NCI-H1092 (cell line): ENCODE measurements around the gene TTC33.
A peak's percentile ranks its signal among the peaks of the same experiment; 100 is the strongest.
"Not testable (repeated sequence)": the region's sequence is repeated elsewhere in the genome, so short reads cannot be mapped to it uniquely, and the experiment has no call there.

ENCODE experiments used
- DNase-seq: peaks from one replicate; lab custom pipeline; 2025; lab: John Stamatoyannopoulos, UW

The TTC33 gene, protein sequence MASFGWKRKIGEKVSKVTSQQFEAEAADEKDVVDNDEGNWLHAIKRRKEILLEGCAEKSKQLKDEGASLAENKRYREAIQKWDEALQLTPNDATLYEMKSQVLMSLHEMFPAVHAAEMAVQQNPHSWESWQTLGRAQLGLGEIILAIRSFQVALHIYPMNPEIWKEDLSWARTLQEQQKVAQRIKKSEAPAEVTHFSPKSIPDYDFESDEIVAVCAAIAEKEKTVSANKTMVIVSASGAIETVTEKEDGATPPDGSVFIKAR

DNA sequence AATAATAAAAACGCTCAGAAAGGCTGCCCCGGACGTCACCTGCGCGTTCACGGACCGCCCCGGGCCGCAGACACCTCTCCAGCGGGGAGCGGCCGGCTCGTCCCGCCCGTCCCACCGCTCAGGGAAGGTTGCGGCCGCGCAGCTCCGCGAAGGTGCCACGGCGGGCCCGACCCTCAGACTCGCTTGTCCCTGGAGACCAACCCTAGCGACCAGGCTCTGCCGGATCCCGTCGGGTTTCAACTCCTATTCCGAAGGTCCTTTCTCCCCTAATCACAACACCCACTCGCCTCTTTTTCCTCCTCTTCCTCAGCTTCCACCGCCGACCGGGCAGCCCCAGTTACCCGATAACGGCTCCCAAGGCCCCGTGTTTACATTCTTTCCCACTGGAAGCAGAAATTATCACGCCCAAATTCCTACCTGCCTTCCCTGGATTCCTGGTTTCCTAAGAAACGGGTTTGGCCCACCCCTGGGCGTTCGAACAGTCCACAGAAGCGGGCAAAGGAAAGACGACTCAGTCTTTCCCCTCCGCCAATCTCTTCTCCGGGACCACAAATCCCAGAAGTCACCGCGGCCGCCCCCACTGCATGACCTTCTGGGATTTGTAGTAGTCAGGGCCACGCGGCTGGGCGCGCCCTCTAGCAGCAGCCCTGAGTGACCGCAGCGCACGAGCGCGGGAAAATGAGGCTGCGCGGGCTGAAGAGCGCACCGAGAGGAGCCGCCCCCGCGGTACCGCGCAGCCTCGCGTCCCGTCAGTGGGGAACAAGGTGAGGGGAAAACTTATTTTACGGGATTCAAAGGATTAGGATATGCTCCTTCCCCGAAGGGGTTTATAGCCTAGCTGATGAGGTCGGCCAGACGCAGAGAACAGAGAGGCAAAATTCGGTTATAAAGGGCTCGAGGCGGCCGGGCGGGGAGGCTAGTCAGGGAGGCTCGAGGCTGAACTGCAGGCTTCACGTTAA is at the start of gene TTC33:
Gene TTC33, minus strand, starts transcription at position 555 of the 959 bp plus-strand sequence. CDS start 8,943 bp downstream, outside the sequence.
- peak; percentile 89 for DNase-seq

DNA sequence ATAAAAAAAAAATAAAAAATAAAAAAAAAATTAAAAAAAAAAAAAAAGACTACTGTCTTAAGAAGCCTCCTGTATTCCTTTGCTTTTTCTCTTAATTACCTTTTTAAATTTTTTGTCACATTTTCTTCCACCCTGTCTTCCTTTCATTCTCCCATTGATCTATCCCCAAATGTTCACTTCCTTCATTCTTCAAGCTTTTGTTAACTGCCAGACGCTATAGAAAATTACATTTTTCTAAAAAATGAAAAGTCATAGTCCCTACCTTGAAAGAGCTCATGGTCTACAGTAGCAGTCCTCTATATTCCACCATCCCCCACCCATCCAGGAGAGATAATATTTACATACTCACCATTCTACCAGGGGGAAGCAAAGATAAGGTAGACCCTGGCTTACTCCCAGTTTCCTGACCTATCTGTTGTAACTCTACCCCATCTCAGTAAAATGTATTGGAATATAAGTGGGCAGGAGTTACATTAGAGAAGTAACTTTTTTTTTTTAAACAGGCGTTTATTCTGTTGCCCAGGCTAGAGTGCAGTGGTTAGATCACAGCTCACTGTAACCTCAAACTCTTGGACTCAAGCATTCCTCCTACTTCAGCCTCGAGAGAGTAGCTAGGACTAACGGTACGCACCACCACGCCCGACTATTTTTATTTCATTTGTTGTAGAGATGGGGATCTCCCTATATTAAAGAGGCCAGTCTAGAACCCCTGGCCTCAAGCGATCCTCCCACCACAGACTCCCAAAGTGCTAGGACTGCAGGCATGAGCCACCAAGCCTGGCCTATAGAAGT is 46.2 kb upstream of the TTC33 start:
- DNase-seq: no peak

DNA sequence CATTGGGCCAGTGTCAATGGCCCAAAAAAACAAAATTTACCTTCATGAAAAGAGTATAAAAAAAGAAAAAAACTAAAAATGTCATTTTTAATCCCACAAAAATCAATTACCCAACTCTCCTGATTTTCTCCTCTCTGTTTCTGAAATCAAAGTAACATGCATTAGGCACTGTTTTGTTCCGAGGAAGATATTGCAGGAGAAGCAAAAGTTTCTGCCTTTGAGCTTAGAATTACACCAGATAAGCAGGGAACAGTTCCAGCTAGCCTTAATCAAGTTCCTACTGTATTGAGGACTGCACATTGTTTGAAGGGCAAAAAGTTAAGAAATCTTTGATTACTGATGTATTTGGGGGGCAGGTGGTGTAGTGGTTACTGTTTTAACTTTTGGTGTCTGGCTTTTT is 43.5 kb upstream of the TTC33 start:
- DNase-seq: no peak

DNA sequence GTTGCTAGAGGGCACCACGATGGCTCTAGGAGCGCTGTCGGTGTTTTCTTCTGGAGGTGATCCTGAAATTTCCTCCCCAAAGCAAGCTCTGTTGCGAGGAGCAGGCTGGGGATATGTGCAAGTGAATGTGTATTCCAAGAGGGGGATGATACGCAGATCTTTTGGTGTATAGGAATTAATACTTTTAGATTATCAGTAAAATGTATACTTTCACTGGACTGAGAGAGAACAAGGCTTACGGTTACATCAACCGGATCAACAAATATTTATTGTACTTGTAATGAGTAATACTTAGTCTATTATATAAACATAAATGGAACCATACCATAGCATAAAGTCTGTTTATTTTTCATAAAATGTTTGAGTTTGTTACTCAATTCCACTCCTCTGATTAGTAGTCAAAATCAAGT is 43.0 kb upstream of the TTC33 start:
- DNase-seq: no peak

DNA sequence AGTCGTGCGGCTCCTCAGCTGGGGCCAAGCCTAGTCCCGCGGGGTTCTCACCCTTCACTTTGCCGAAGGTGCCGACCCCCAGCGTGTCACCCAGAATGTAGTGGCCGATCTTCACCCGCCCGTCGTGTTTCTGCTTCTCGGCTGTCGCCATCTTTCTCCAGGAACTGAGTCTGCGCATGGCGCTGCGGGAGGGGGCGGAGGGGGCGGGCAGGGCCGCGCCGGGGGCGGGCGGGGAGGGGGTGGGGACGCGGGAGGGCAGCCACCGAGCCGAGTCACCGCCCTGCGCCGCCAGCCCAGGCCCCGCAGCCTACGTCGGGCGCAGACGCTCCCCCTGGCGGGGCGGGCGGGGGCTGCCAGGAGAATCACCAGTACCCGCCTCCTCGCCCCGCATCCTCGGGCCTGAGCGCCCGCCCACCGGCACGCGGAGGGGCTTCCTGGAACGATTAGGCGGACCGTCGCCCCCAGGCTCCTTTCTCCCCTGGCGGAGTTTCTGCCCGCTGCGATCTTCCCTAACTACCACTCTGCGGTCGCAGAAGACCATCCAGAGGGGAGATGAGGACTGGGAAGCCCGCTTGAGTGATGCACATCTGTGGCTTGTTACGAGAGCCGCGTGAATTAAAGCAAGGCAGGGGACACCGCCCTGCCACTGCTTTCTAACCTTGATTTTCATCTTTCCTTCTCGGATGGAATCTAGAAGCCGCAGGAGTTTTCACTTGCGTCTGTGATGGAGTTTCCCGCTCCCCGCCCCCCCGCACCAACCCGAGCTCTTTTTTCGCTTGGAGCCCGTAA is 42.4 kb upstream of the TTC33 start, which contains the start of gene PRKAA1:
Gene PRKAA1, minus strand, starts transcription at position 363 of the 789 bp plus-strand sequence. Its CDS starts 185 bp downstream, at position 178.
- peak; percentile 76 for DNase-seq

DNA sequence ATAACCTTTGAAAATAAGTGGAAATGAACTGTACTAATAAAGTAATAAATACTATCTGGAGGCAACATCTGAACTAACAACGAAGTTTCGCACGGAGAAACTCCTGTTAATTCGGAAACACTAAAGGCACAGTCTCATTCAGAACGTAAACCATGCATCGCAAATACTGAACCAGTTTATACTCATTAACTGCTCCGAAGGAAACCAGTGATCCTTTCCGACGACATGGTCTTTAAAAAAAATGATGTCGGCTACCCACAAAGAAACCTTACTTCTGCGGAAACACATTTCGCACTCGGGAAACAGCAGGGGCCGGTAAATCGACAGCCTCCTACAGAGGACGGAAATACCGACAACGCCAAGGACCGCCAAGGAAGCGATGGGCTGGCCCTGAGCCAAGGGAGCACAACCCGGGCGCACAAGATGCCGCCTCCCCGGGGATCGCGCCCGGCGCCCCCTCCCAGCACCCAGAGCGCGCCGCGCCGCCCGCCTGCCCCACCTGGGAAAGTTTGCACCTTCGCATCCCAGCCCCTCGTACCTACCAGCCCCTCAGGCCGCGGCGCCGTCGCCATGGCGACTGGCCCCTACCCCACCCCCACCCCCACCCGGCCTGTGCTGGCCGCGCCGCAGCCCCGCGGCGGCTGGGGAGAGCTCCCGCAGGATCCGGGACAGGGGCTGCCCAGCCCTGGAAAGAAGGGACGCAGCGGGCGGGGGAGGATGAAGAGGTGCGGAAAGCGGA is 41.7 kb upstream of the TTC33 start:
- DNase-seq: peak; percentile 32

DNA sequence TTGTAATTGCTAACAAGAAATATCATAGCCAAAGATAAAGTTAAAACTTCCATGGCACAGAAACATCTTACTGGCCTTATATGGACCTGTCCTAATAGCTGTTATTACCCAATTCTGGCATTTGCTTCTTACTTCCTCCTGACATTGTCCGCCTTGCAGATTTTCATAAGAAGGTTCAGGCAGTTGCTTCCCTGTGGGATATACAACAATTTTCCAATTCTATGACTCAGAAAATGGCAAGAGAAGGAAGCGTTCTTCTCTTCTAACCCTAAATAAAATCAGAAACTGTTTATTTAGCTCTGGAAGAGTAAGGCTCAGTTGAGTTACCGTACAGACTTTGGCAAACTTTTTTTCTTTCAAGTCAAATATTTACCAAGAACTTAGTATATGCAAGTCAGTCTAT is 40.7 kb upstream of the TTC33 start:
- no peak for DNase-seq

DNA sequence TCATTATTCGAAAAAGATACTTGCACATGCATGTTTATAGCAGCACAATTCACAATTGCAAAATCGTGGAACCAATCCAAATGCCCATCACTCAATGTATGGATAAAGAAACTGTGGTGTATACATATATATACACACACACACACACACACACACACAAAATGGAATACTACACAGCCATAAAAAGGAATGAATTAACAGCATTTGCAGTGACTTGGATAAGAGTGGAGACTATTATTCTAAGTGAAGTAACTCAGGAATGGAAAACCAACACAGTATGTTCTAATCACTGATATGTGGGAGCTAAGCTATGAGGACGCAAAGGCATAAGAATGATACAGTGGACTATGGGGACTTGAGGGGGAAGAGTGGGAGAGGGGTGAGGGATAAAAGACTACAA is 39.1 kb upstream of the TTC33 start:
- DNase-seq: not testable (repeated sequence)

DNA sequence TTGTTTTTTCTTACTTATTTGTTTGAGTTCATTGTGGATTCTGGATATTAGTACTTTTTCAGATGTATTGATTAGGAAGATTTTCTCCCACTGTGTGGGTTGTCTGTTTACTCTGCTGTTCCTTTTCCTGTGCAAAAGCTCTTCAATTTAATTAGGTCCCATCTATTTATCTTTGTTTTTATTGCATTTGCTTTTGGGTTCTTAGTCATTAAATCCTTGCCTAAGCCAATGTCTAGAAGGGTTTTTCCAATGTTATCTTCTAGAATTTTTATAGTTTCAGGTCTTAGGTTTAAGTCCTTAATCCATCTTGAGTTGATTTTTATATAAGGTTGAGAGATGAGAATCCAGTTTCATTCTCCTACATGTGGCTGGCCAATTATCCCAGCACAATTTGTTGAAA is 38.6 kb upstream of the TTC33 start:
- DNase-seq: not testable (repeated sequence)

DNA sequence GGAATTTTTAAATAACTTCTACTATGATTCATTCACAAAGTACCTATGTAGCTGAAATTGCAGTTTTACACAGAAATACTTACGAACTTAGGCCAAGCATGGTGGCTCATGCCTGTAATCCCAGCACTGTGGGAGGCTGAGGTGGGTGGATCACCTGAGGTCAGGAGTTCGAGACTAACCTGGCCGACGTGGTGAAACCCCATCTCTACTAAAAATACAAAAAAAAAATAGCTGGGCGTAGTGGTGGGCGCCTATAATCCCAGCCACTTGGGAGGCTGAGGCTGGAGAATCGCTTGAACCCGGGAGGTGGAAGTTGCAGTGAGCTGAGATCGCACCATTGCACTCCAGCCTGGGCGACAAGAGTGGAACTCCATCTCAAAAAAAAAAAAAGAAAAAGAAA is 36.9 kb upstream of the TTC33 start:
- DNase-seq: not testable (repeated sequence)

DNA sequence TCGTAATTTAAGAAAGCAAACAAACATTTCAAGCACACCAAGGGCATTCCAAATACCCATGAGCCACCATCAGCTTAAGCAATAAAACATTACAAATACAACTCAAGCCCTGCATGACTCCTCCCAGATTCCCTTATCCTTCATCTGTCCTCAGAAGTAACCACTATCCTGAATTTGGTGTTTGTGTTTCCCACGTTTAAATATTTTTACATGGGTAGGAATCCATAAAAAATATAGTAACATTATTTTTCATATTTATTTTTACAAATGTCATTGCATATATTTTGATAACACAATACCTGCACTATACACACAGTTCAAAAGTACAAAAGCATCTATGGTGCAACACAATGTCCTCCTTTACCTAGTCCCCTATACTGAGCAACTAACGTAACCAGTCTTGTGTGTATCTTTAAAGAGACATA is 36.0 kb upstream of the TTC33 start:
- no peak for DNase-seq

DNA sequence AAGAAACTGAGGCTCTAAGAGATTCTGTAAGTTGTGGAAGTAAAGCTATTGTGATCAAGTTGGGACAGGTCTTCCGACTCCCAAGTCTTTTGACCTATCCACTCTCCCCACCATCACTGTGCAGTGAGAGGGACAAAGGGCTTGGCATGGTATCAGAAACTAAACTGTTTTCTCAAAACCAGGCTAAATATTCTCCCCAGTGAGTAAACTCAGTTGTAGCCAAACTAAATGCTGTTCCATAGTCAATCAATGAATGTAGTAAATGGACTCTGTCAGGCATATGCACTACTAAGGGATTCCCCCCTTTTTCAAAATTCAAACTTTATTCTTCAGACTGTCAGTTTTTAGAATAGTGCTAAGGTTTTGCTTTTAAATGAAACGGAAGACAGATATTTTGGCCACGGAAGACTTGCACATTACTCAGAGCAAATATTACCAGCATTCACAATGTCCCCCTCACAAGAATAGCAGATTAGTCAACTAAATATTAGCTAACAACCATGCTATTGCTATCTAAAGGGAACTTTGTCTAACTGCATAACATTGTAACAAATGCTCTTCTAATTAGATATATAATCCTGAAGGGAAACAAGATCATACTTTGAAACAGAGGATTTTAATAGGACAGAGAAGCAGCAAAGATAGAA is 35.3 kb upstream of the TTC33 start:
- no peak for DNase-seq

DNA sequence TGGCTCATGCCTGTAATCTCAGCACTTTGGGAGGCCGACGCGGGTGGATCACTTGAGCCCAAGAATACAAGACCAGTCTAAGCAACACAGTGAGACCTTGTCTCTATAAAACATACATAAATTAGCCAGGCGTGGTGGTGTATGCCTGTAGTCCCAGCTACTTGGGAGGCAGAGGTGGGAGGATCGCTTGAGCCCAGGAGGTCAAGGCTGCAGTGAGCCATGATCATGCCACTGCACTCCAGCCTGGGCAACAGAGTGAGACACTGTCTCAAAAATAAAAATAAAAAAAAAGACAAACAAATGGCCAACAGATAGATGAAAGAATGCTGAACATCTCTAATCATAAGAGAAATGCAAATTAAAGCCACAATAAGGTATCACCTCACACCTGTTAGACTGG is 33.2 kb upstream of the TTC33 start:
- not testable (repeated sequence) for DNase-seq

DNA sequence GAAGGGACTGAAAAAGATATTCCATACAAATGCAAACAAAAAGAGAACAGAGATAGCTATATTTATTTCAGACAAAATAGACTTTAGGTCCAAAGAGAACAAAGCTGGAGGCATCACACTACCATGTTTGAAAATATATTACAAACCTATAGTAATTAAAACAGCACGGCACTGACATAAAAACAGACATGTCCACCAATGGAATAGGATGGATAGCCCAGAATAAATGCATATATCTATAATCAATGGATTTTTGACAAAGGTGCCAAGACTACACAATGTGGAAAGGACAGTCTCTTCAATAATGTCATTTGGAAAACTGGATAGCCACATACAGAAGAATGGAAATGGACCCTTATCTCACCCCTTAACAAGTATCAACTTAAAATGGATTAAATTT is 32.2 kb upstream of the TTC33 start:
- DNase-seq: no peak

DNA sequence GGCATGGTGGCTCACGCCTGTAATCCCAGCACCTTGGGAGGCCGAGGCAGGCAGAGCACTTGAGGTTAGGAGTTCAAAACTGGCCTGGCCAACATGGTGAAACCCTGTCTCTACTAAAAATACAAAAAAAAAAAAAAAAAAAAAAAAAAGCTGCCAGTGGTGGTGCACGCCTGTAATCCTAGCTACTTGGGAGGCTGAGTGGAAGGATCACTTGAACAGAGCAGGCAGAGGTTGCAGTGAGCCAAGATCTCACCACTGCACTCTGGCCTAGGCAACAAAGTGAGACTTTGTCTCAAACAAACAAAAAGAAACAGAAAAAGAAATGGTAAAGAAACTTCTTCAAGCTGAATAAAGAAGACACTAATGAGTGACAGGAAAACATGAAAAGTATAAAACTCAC is 30.9 kb upstream of the TTC33 start:
- not testable (repeated sequence) for DNase-seq

DNA sequence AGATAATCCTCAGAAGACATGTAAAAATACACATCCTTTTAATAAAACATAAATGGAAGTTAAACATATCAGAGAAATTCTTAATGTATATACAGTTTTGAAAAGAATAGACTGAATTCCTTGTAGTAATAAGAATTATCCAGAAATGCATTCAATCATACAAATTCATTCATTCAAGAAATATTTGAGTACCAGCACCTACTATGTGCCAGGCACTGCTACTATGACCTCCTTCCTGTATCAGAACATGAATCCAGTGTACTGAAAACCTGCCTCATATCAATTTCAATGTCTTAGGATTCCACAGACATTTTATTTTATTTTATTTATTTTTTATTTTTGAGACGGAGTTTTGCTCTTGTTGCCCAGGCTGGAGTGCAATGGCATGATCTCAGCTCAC is 29.2 kb upstream of the TTC33 start:
- DNase-seq: no peak

DNA sequence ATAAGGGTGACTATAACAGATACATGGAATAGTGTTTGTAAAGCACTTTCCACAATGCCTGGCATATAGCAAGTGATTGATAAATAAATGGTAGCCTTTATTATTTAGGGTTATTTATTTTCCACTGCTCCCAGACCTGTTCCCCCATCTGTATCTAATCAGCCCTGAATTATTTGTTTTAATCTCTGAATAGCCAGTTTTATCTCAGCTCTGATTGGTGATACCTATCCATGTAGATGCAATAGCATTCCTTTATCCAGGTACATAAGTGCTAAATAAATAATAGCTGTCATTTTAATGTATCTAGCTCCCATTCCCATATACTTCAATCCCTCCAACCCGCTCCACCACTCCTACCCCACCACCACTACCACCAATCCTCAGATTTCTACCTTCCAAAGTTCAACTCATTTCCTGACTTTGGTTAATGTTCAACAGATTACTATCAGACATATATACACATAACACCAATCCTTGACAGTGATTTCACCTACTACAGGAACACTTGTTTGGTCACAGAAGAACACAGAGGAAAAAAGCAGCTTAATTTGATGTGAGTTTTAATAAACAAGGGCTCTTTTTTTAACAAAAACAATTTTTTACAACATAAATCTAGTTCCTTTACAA is 28.4 kb upstream of the TTC33 start:
- no peak for DNase-seq

DNA sequence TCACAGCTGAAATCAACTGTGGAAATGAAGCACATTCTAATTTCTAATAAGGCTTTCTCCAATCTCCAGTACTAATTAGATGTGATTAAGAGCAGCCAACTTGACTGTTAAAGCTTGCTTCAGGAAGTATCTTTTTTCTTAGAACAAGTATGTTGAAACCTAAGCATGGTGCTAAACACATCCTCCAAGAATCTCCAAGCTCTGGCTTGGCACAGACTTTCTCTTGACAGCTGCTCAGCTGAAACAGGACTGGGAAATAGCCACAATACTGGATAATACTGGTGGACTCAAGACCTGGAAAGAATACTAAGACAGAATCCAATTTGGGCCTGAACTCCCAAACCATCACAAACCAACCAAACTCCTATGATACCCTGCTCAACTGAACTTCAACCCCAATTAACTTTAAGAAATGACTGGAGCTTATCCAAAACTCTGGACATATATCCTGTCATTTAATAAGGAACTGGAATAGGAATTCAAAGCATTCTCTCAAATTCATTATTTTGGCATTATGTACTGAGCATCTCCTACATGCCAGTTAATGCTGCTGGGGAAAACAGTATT is 26.2 kb upstream of the TTC33 start:
- no peak for DNase-seq

DNA sequence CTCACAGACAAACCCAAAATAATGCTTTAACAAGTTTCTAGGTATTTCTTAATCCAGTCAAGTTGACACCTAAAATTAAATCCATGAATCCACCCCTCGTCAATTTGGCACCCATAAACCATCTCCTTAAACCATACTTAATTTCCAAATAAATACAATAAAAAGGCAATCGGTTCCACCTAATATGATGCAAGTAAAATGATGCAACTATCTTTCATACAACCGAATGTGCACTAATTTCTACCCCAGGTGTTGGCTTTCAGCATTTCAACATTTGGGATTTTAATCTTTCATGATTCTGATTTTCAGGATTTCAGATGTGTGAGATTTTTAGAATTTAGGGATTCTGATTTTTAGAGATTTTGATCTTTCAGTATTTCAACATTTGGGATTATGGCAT is 25.1 kb upstream of the TTC33 start:
- DNase-seq: no peak
